K562 (cell line): Measurements from ENCODE around the gene CCDC78. TPM values are rescaled to one million over a fixed set of nuclear protein-coding genes. Genes with fewer than 3 reads are reported as not detected.

Source experiments
- ATF1 ChIP-seq, 2 experiments: fragments of 450-650 bp in 1 of 2; IDR thresholded peaks; 2 replicates each; pipeline ENCODE4 v1.6.1; 2016; ENCODE audit warnings: missing compliant biosample characterization in 1 of 2, missing genetic modification characterization in 1 of 2
- CBFA2T3 ChIP-seq: fragments of 450-650 bp; IDR thresholded peaks from 2 replicates; pipeline ENCODE4 v1.6.1; 2017
- CBX2 ChIP-seq: fragments of 200-600 bp; sonication (generic); IDR thresholded peaks from one replicate; pipeline ENCODE4 v1.6.1; 2012; ENCODE audit warnings: mild to moderate bottlenecking, low read length, inconsistent platforms; ENCODE audit not compliant: insufficient read depth, poor library complexity, severe bottlenecking
- E2F6 ChIP-seq, 2 experiments: IDR thresholded peaks; 2 replicates each; pipeline ENCODE4 v1.6.1; 2011; ENCODE audit warnings: borderline replicate concordance in 1 of 2, control low read depth in 1 of 2, low read depth in 1 of 2, low read length in 1 of 2, mild to moderate bottlenecking in 1 of 2, mixed read lengths in 1 of 2, moderate library complexity in 1 of 2; ENCODE audit not compliant: insufficient read depth in 1 of 2, insufficient read length in 1 of 2, poor library complexity in 1 of 2, severe bottlenecking in 1 of 2; ENCODE audit errors: extremely low read depth in 1 of 2
- E2F8 ChIP-seq: fragments of 450-650 bp; IDR thresholded peaks from 2 replicates; pipeline ENCODE4 v1.7.1; 2018; ENCODE audit warnings: mild to moderate bottlenecking, low read depth; ENCODE audit not compliant: partially characterized antibody
- ELF4 ChIP-seq: fragments of 450-650 bp; formaldehyde crosslinking; IDR thresholded peaks from 2 replicates; pipeline ENCODE4 v1.4.0; 2022; ENCODE audit warnings: missing genetic modification characterization
- GABPA ChIP-seq: fragments of 200-800 bp; sonication (Bioruptor generic); conservative IDR thresholded peaks from 2 replicates; pipeline ENCODE4 v1.6.1; 2016; ENCODE audit warnings: low read depth, missing genetic modification characterization, missing compliant biosample characterization
- ID3 ChIP-seq, 2 experiments: fragments of 250-450 bp in 1 of 2; fragments of 450-650 bp in 1 of 2; sonication (Bioruptor Pico) in 1 of 2; IDR thresholded peaks; 2 replicates each; pipeline versions ENCODE4 v1.6.1 to v1.8.0; 2016 to 2021; ENCODE audit warnings: mild to moderate bottlenecking in 2 of 2, moderate library complexity in 2 of 2, missing compliant biosample characterization in 1 of 2, missing genetic modification characterization in 1 of 2
- NEUROD1 ChIP-seq: fragments of 150-350 bp; IDR thresholded peaks from 2 replicates; pipeline ENCODE4 v1.6.1; 2014; ENCODE audit warnings: borderline replicate concordance, low read length, low read depth; ENCODE audit not compliant: partially characterized antibody
- PHF20 ChIP-seq: fragments of 450-650 bp; IDR thresholded peaks from 2 replicates; pipeline ENCODE4 v1.6.1; 2018; ENCODE audit not compliant: partially characterized antibody
- POLR2H ChIP-seq: IDR thresholded peaks from 2 replicates; pipeline ENCODE4 v1.6.1; 2016; ENCODE audit warnings: missing genetic modification characterization, low read depth, mild to moderate bottlenecking, control low read depth, missing compliant biosample characterization, moderate library complexity
- ZNF407 ChIP-seq: fragments of 450-650 bp; IDR thresholded peaks from 2 replicates; pipeline ENCODE4 v1.6.1; 2016; ENCODE audit warnings: low read depth
- ZNF75A ChIP-seq: fragments of 450-650 bp; formaldehyde crosslinking; IDR thresholded peaks from 2 replicates; pipeline ENCODE4 v1.4.0; 2020; ENCODE audit warnings: mild to moderate bottlenecking
- polyA plus RNA-seq, 8 experiments: library from polyadenylated mRNA; depleted of rRNA in 4 of 8; stranded (reverse) in 5 of 8; unstranded in 3 of 8; fragments of >200 nt; fragmentation: Nextera tagmentation in 2 of 8; fragmentation: Illumina TruSeq in 1 of 8; extraction: Ambion mirVana in 2 of 8; extraction: Trizol in 1 of 8; gene quantifications; 2 replicates each; pipeline versions ENCODE4 v1.2.1 to v1.2.3, GENCODE V29; 2011 to 2014; ENCODE audit warnings: inconsistent platforms in 1 of 8, missing spikeins in 1 of 8
- total RNA-seq, 7 experiments: library from RNA; depleted of rRNA in 6 of 7; stranded (reverse); fragments of >200 nt in 6 of 7; fragmentation: Illumina TruSeq in 2 of 7; extraction: Trizol in 2 of 7; gene quantifications; 2 replicates each; pipeline versions ENCODE4 v1.2.1 to v1.2.3, GENCODE V29; 2011 to 2021; ENCODE audit warnings: low replicate concordance in 1 of 7

Gene CCDC78
- total and polyA plus RNA-seq, 9 of the 15 experiments (the other 6 are each of a cell fraction or from before 2014, with no cell fraction given), result 0.24 to 17.7 (median 2.9) TPM

- peak; percentile 99 for TF ChIP-seq E2F6 (IDR thresholded peaks at IDR 0.05; ENCODE audit: borderline replicate concordance in 1 of 2, extremely low read depth in 1 of 2, insufficient read depth in 1 of 2, insufficient read length in 1 of 2, low read depth in 1 of 2, low read length in 1 of 2, poor library complexity in 1 of 2, severe bottlenecking in 1 of 2)
- peak; percentile 61; the same call in 1 of the 2 replicates for TF ChIP-seq ZNF407
- TF ChIP-seq GABPA, result peak; percentile 98
- TF ChIP-seq ATF1 (CRISPR knock-in tag; IDR thresholded peaks at IDR 0.05), result no peak
- peak; percentile 71 for TF ChIP-seq ATF1 (tag; IDR thresholded peaks at IDR 0.05)
- TF ChIP-seq ELF4, result 0 out of 2 replicates have a peak, but pooled peaks have one; percentile 16
- peak; percentile 81 for TF ChIP-seq E2F8
- peak; percentile 80 for TF ChIP-seq NEUROD1
- TF ChIP-seq PHF20, result peak; percentile 65
- TF ChIP-seq CBX2, result no peak
- TF ChIP-seq CBFA2T3, result no peak
- TF ChIP-seq POLR2H (tag), result peak; percentile 67; the same call in 1 of the 2 replicates
- TF ChIP-seq ZNF75A (CRISPR knock-in tag), result no peak
- TF ChIP-seq ID3 (CRISPR knock-in tag; IDR thresholded peaks at IDR 0.05), result no peak
- TF ChIP-seq ID3 (tag; IDR thresholded peaks at IDR 0.05), result peak; percentile 61; the same call in 1 of the 2 replicates
Measured at GRCh38 chr16:684071-684794, 42.0 kb downstream of the CCDC78 start, which contains the start of gene JMJD8 (continued).
